ENCODE data around the gene IQGAP1.

- TF ChIP-seq, protein P1, sequence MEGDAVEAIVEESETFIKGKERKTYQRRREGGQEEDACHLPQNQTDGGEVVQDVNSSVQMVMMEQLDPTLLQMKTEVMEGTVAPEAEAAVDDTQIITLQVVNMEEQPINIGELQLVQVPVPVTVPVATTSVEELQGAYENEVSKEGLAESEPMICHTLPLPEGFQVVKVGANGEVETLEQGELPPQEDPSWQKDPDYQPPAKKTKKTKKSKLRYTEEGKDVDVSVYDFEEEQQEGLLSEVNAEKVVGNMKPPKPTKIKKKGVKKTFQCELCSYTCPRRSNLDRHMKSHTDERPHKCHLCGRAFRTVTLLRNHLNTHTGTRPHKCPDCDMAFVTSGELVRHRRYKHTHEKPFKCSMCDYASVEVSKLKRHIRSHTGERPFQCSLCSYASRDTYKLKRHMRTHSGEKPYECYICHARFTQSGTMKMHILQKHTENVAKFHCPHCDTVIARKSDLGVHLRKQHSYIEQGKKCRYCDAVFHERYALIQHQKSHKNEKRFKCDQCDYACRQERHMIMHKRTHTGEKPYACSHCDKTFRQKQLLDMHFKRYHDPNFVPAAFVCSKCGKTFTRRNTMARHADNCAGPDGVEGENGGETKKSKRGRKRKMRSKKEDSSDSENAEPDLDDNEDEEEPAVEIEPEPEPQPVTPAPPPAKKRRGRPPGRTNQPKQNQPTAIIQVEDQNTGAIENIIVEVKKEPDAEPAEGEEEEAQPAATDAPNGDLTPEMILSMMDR (IDR thresholded peaks at IDR 0.05; ENCODE audit: low read length) = no peak
- TF ChIP-seq EZH2 (IDR thresholded peaks at IDR 0.05; ENCODE audit: borderline replicate concordance, low read length) = no peak
Measured at GRCh38 chr15:90360746-90361145, 27.3 kb upstream of the IQGAP1 start.

Data from OCI-LY1 (cell line).